Mesothelial cell of epicardium (in vitro differentiated cells): ENCODE data around the gene ZNF780A. TPM values are rescaled to one million over a fixed set of nuclear protein-coding genes. Genes with fewer than 3 reads are reported as not detected.

Source experiments
- DNase-seq, 2 experiments: peaks; one replicate each; pipeline ENCODE4 v3.0.0; 2021; ENCODE audit warnings: low spot score in 2 of 2; ENCODE audit not compliant: unreplicated experiment in 2 of 2
- H3K27ac Mint-ChIP-seq: 2 replicates; pipeline ENCODE4 v1.8.0; 2021; ENCODE audit warnings: mixed read lengths
- H3K27me3 Mint-ChIP-seq: 2 replicates; pipeline ENCODE4 v1.8.0; 2021; ENCODE audit warnings: low read depth, mixed read lengths
- H3K36me3 Mint-ChIP-seq: 2 replicates; pipeline ENCODE4 v1.8.0; 2021; ENCODE audit warnings: mixed read lengths
- H3K4me1 Mint-ChIP-seq: 2 replicates; pipeline ENCODE4 v1.8.0; 2021; ENCODE audit warnings: mixed read lengths
- H3K4me3 Mint-ChIP-seq: 2 replicates; pipeline ENCODE4 v1.8.0; 2021; ENCODE audit warnings: mild to moderate bottlenecking, moderate library complexity, mixed read lengths
- H3K9me3 Mint-ChIP-seq: 2 replicates; pipeline ENCODE4 v1.8.0; 2021; ENCODE audit warnings: mixed read lengths
- total RNA-seq: library from RNA; stranded (reverse); gene quantifications from 3 replicates; pipeline ENCODE4 v1.2.1, GENCODE V29; 2021
- TF ChIP-seq, protein P1 (sequence below): fragments of 200-600 bp; sonication (generic); IDR thresholded peaks from one replicate; pipeline ENCODE4 v1.5.0; 2021; ENCODE audit warnings: antibody characterized with exemption; ENCODE audit not compliant: unreplicated experiment

ZNF780A gene
- total RNA-seq, 1 donor from 2014 or later = 17.3 TPM

DNA sequence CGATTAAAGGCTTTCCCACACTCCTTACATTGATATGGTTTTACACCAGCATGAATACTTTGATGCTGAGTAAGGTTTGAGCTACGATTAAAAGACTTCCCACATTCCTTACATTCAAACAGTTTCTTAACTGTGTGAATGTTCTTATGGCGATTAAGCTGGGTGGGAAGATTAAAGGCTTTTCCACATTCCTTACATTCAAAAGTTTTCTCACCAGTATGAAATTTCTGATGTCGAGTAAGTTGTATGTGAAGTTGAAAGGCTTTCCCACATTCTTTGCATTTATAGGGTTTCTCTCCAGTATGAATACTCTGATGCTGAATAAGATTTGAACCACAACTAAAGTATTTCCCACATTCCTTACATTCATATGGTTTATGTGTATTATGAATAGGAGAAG, 54.7 kb downstream of the ZNF780A start:
- H3K27me3 Mint-ChIP-seq = no peaks in the 10 kb centered on the region
- H3K4me3 Mint-ChIP-seq = no peak overlapping the region
- H3K4me1 Mint-ChIP-seq = no peaks in the 10 kb centered on the region
- no peak overlapping the region for H3K27ac Mint-ChIP-seq
- peaks cover 54% of the 10 kb centered on the region for H3K9me3 Mint-ChIP-seq
- TF ChIP-seq, protein P1, sequence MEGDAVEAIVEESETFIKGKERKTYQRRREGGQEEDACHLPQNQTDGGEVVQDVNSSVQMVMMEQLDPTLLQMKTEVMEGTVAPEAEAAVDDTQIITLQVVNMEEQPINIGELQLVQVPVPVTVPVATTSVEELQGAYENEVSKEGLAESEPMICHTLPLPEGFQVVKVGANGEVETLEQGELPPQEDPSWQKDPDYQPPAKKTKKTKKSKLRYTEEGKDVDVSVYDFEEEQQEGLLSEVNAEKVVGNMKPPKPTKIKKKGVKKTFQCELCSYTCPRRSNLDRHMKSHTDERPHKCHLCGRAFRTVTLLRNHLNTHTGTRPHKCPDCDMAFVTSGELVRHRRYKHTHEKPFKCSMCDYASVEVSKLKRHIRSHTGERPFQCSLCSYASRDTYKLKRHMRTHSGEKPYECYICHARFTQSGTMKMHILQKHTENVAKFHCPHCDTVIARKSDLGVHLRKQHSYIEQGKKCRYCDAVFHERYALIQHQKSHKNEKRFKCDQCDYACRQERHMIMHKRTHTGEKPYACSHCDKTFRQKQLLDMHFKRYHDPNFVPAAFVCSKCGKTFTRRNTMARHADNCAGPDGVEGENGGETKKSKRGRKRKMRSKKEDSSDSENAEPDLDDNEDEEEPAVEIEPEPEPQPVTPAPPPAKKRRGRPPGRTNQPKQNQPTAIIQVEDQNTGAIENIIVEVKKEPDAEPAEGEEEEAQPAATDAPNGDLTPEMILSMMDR = no peak
- H3K36me3 Mint-ChIP-seq = peaks cover 57% of the 10 kb centered on the region
- no peak for DNase-seq

DNA sequence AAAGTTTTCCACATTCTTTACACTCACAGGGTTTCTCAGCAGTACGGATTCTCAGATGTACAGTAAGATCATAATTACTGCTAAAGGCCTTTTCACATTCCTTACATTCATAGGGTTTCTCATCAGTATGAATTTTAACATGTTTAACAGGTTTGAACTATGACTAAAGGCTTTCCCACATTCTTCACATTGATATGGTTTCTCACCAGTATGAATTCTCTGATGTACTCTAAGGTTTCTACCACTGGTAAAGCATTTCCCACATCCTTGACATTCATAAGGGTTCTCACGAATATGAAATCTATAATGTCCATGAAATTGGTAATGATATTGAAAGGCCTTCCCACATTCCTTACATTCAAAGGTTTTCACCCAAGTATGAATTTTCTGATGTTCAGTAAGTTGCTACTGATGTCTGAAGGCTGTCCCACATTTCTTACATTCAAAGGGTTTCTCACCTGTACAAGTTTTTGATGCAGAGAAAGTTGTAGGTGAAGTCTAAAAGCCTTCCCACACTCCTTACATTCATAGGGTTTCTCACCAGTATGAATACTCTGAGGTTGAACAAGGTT, 56.7 kb downstream of the ZNF780A start:
- Mint-ChIP-seq H3K4me1 (no peaks in the 10 kb centered on the region), H3K9me3 (peaks cover 67% of the 10 kb centered on the region), H3K27me3 (no peaks in the 10 kb centered on the region), H3K4me3 (no peak overlapping the region), H3K27ac (no peak overlapping the region), H3K36me3 (peaks cover 66% of the 10 kb centered on the region)
- no peak for DNase-seq
- TF ChIP-seq, protein P1 = no peak

DNA sequence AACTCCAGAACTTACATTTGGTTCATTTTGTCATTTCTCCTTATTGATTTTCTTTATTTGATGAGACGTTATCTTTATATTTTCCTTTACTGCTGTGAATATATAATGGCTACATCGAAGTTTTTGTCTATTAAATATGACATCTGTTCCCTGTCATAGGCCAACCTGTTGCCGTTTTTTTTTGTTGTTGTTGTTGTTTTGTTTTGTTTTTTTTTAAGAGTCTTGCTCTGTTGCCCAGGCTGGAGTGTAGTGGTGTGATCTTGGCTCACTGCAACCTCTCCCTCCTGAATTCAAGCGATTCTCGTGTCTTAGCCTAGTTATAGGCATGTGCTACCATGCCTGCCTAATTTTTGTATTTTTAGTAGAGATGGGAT, 64.2 kb downstream of the ZNF780A start:
- TF ChIP-seq, protein P1 = no peak
- Mint-ChIP-seq H3K4me1 (no peaks in the 10 kb centered on the region), H3K27me3 (no peaks in the 10 kb centered on the region)

DNA sequence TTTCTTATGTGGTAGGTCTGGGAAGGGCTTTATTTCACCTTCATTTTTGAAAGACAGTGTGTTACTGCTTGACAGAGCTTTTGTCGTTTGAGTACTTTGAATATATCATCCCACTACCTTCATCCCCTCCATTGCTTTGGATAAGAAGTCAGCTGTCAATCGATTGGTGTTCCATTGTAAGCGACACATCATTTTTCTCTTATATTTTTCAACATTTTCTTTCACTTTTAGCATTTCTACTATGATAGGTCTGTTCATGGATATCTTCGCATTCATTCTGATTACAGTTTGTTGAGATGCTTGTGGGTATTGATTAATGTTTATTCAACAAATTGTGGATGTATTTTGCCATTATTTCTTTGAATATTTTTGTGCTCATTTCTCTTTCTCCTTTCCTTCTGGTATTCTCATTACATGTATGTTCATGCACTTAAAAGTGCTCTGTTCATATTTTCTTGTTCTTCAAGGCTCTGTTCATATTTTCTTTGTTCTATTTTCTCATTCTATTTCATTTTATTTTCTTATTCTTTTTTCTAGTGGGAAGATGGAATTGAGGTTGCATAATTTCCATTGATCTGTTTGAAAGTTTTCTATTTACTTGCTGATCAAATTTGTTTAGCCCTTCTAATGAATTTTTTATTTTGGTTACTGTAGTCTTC, 64.7 kb downstream of the ZNF780A start:
- no peak for DNase-seq
- no peaks in the 10 kb centered on the region for H3K27me3 Mint-ChIP-seq
- H3K9me3 Mint-ChIP-seq = peaks cover 82% of the 10 kb centered on the region
- TF ChIP-seq, protein P1 = no peak
- peaks cover 52% of the 10 kb centered on the region for H3K36me3 Mint-ChIP-seq
- H3K4me3 Mint-ChIP-seq = no peak overlapping the region
- H3K4me1 Mint-ChIP-seq = no peaks in the 10 kb centered on the region
- no peak overlapping the region for H3K27ac Mint-ChIP-seq

More for the DNA sequence above, 64.2 kb downstream of the ZNF780A start:
- H3K4me3 Mint-ChIP-seq = no peak overlapping the region
- no peak for DNase-seq
- H3K27ac Mint-ChIP-seq = no peak overlapping the region
- H3K36me3 Mint-ChIP-seq = peaks cover 54% of the 10 kb centered on the region
- peaks cover 78% of the 10 kb centered on the region for H3K9me3 Mint-ChIP-seq

DNA sequence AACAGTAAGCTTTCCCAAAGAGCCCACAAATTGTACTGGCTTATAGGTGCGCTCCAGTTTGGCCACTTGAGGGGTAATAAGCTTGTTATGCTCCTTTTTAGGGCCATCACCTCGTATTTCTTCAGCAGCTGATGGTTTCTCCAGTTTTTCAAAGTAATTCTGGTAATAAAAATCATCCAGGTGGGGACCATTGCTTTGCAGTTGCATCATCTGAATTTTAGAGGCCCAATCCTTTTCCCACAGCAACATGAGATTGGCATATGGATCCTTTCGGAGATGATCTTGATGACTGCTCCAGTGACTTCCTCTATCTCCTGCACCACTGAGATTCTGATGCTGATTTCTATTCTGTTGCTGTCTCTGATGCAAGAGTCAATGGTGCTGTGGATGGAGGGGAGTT, 66.8 kb downstream of the ZNF780A start:
- H3K27ac Mint-ChIP-seq = no peak overlapping the region
- TF ChIP-seq, protein P1 = no peak
- no peak overlapping the region for H3K4me3 Mint-ChIP-seq
- no peaks in the 10 kb centered on the region for H3K27me3 Mint-ChIP-seq
- peaks cover 44% of the 10 kb centered on the region for H3K36me3 Mint-ChIP-seq
- H3K4me1 Mint-ChIP-seq = no peaks in the 10 kb centered on the region
- DNase-seq = no peak
- H3K9me3 Mint-ChIP-seq = peaks cover 86% of the 10 kb centered on the region

Other genes starting within 250 kb of the ZNF780A start
- gene FBL, start 244.6 kb downstream of the ZNF780A start, total RNA-seq = 273 to 278 TPM (median 274 TPM) in 3 replicates
- gene FCGBP, start 156.3 kb downstream of the ZNF780A start, total RNA-seq = 1.7 to 2.5 TPM (median 2.3 TPM) in 3 replicates
- gene PSMC4, start 119.8 kb downstream of the ZNF780A start, total RNA-seq = 81.3 to 85.8 TPM (median 83.2 TPM) in 3 replicates
- gene ZNF546, start 93.9 kb downstream of the ZNF780A start, total RNA-seq = 6.8 to 9.8 TPM (median 8.7 TPM) in 3 replicates
- 34.7 to 42.3 TPM (median 35.1 TPM) in 3 replicates for gene ZNF780B, start 34.7 kb downstream of the ZNF780A start, total RNA-seq
- gene MAP3K10, start 100.5 kb upstream of the ZNF780A start, total RNA-seq = 30.7 to 32.7 TPM (median 31.4 TPM) in 3 replicates
- not detected in 3 replicates for gene TTC9B, start 127.4 kb upstream of the ZNF780A start, total RNA-seq
- gene CCNP, start 135.7 kb upstream of the ZNF780A start, total RNA-seq = 0.98 to 1.8 TPM (median 1.0 TPM) in 3 replicates
- gene AKT2, start 194.4 kb upstream of the ZNF780A start, total RNA-seq = 192 to 200 TPM (median 194 TPM) in 3 replicates